Endodermal cell (in vitro differentiated cells): Measurements from ENCODE around the gene YARS1. TPM values are rescaled to one million over a fixed set of nuclear protein-coding genes. Genes with fewer than 3 reads are reported as not detected.

ENCODE experiments used
- DNase-seq: peaks from one replicate; pipeline ENCODE4 v3.0.0-alpha.2; 2017
- H3K27ac ChIP-seq: 2 replicates; pipeline ENCODE4 v1.5.1; 2013; ENCODE audit warnings: mild to moderate bottlenecking, low read depth, low read length, moderate library complexity
- H3K27me3 ChIP-seq: 2 replicates; pipeline ENCODE4 v1.6.1; 2013; ENCODE audit warnings: mild to moderate bottlenecking, low read length, moderate library complexity; ENCODE audit not compliant: insufficient read depth, control insufficient read depth, poor library complexity, severe bottlenecking
- H3K36me3 ChIP-seq: 2 replicates; pipeline ENCODE4 v1.7.0; 2013; ENCODE audit warnings: mild to moderate bottlenecking, low read length, moderate library complexity; ENCODE audit not compliant: control insufficient read depth, insufficient read depth
- H3K4me1 ChIP-seq: one replicate; pipeline ENCODE4 v1.7.0; 2013; ENCODE audit warnings: low read length; ENCODE audit not compliant: control insufficient read depth, insufficient read depth
- H3K4me3 ChIP-seq: 2 replicates; pipeline ENCODE4 v1.5.1; 2013; ENCODE audit warnings: mild to moderate bottlenecking, low read length, moderate library complexity
- H3K9ac ChIP-seq: 2 replicates; pipeline ENCODE4 v1.6.1; 2013; ENCODE audit warnings: mild to moderate bottlenecking, low read length, moderate library complexity; ENCODE audit not compliant: poor library complexity, severe bottlenecking; ENCODE audit errors: extremely low read depth
- H3K9me3 ChIP-seq: 2 replicates; pipeline ENCODE4 v1.6.1; 2013; ENCODE audit warnings: mild to moderate bottlenecking, low read length, moderate library complexity; ENCODE audit not compliant: control insufficient read depth
- H3K27ac Mint-ChIP-seq: 2 replicates; pipeline ENCODE4 v1.8.0; 2020; ENCODE audit warnings: mixed read lengths
- H3K27me3 Mint-ChIP-seq: 2 replicates; pipeline ENCODE4 v1.8.0; 2021; ENCODE audit warnings: mild to moderate bottlenecking, mixed read lengths; ENCODE audit not compliant: insufficient read depth
- H3K36me3 Mint-ChIP-seq: 2 replicates; pipeline ENCODE4 v1.8.0; 2020; ENCODE audit warnings: low read depth, mixed read lengths
- H3K4me1 Mint-ChIP-seq: 2 replicates; pipeline ENCODE4 v1.8.0; 2020; ENCODE audit warnings: mixed read lengths
- H3K4me3 Mint-ChIP-seq: 2 replicates; pipeline ENCODE4 v1.8.0; 2020; ENCODE audit warnings: mild to moderate bottlenecking, moderate library complexity, mixed read lengths
- H3K9me3 Mint-ChIP-seq: 2 replicates; pipeline ENCODE4 v1.8.0; 2020; ENCODE audit warnings: mild to moderate bottlenecking, mixed read lengths
- CTCF ChIP-seq: fragments of 200-600 bp; sonication (generic); conservative IDR thresholded peaks from 2 replicates; pipeline ENCODE4 v1.5.0; 2021; ENCODE audit warnings: antibody characterized with exemption, mild to moderate bottlenecking
- WGBS, 2 experiments: methylation state at CpG; one replicate each; pipeline versions ENCODE4 v1.1.5 to v1.1.7; 2013; ENCODE audit warnings: missing lambda C conversion rate in 2 of 2, mixed read lengths in 1 of 2; ENCODE audit not compliant: insufficient coverage in 1 of 2, insufficient read length in 1 of 2; 5-methylcytosine and 5-hydroxymethylcytosine counted together
- total RNA-seq, 2 donors: library from RNA; stranded (reverse); fragmentation: NEBNext Ultra II Directional in 1 of 2; extraction: Animal tissue kit (Norgen Biotek cat#: 25700) in 1 of 2; gene quantifications; 2 replicates in 1 of 2; 3 replicates in 1 of 2; pipeline ENCODE4 v1.2.1, GENCODE V29; 2021

Gene YARS1
- total RNA-seq, 2 donors from 2014 or later = 141 to 154 TPM

DNA sequence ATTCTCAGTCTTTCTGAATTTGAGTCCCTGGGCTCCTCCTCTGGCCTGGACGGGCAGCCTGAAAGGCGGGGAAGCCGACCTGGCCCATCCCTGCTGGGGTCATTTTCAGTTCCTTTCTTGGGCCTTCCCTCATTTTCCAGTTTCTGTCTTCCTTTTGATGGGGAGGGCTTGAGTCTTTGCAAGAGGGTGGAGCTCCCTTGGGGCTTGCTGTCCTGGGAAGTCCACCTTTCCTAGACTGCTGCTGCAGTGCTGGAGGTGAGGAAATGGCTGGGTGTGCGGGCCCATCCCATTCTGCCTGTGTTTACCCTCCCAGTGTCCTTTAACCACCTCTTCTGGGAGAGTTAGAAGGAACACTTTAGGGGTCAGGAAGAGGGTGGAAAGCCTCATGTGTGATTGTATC, 74.2 kb downstream of the YARS1 start:
- DNase-seq = no peak
- Histone ChIP-seq H3K9ac (peak overlapping the region; percentile 71), H3K36me3 (peaks cover 11% of the 10 kb centered on the region), H3K27ac (no peak overlapping the region), H3K4me1 (peaks cover 9% of the 10 kb centered on the region), H3K4me3 (peak overlapping the region; percentile 84), H3K27me3 (no peaks in the 10 kb centered on the region), H3K9me3 (no peaks in the 10 kb centered on the region)
- WGBS, 2 experiments = 76 to 80% methylated on average over 2 to 4 of the region's 4 CpGs
- Mint-ChIP-seq H3K4me3 (peak overlapping the region; percentile 73), H3K9me3 (no peaks in the 10 kb centered on the region), H3K4me1 (peaks cover 19% of the 10 kb centered on the region), H3K36me3 (peaks cover 18% of the 10 kb centered on the region), H3K27ac (peak overlapping the region; percentile 72), H3K27me3 (peaks cover 3% of the 10 kb centered on the region)
- TF ChIP-seq CTCF = no peak

GRCh38 chr1:32742199-32742947, 74.8 kb downstream of the YARS1 start:
- H3K9me3 Mint-ChIP-seq = no peaks in the 10 kb centered on the region
- Histone ChIP-seq H3K36me3 (peaks cover 11% of the 10 kb centered on the region), H3K27me3 (no peaks in the 10 kb centered on the region), H3K4me3 (peak overlapping the region; percentile 84), H3K9ac (peak overlapping the region; percentile 71), H3K9me3 (no peaks in the 10 kb centered on the region), H3K4me1 (peaks cover 14% of the 10 kb centered on the region), H3K27ac (no peak overlapping the region)
- peaks cover 3% of the 10 kb centered on the region for H3K27me3 Mint-ChIP-seq
- H3K36me3 Mint-ChIP-seq = peaks cover 17% of the 10 kb centered on the region
- peak overlapping the region; percentile 72 for H3K27ac Mint-ChIP-seq
- 9% methylated on average over 28 of the region's 28 CpGs; no CpG with 5 or more reads in 1 of the 2 experiments for WGBS, 2 experiments
- peaks cover 24% of the 10 kb centered on the region for H3K4me1 Mint-ChIP-seq
- no peak for TF ChIP-seq CTCF
- DNase-seq = peak; percentile 84
- H3K4me3 Mint-ChIP-seq = peak overlapping the region; percentile 73

- Histone ChIP-seq H3K27me3 (no peaks in the 10 kb centered on the region), H3K9me3 (no peaks in the 10 kb centered on the region), H3K4me3 (peak overlapping the region; percentile 84), H3K27ac (no peak overlapping the region), H3K9ac (peak overlapping the region; percentile 71), H3K4me1 (peaks cover 16% of the 10 kb centered on the region), H3K36me3 (peaks cover 11% of the 10 kb centered on the region)
- Mint-ChIP-seq H3K27ac (no peak overlapping the region), H3K4me1 (peaks cover 29% of the 10 kb centered on the region), H3K27me3 (peaks cover 4% of the 10 kb centered on the region), H3K4me3 (peak overlapping the region; percentile 73), H3K36me3 (peaks cover 15% of the 10 kb centered on the region), H3K9me3 (no peaks in the 10 kb centered on the region)
- 1% methylated on average over 103 of the region's 103 CpGs; no CpG with 5 or more reads in 1 of the 2 experiments for WGBS, 2 experiments
- TF ChIP-seq CTCF = peak; percentile 66
- peak; percentile 72 for DNase-seq
Observed at GRCh38 chr1:32741413-32742198, 75.6 kb downstream of the YARS1 start.
